Natural killer cell (primary cell): Measurements from ENCODE around the gene EVI5L. TPM values are rescaled to one million over a fixed set of nuclear protein-coding genes. Genes with fewer than 3 reads are reported as not detected.
A peak's percentile ranks its signal among the peaks of the same experiment; 100 is the strongest.

Experiments
- ATAC-seq, 3 donors: fragments of 150-1000 bp in 2 of 3; fragments of 200-7000 bp in 1 of 3; cut with Tn5 transposase; 1 replicate in 1 of 3; 2 replicates in 2 of 3; pipeline ENCODE4 v1.10.0; 2021; ENCODE audit warnings: mild to moderate bottlenecking in 2 of 3, moderate library complexity in 2 of 3
- DNase-seq, 2 donors: peaks; one replicate each; pipeline versions ENCODE4 v3.0.0 to v3.0.0-alpha.2; 2013 to 2021; ENCODE audit warnings: mixed read lengths in 1 of 2
- H3K27ac ChIP-seq: one replicate; pipeline ENCODE4 v1.5.1; 2013; ENCODE audit warnings: mild to moderate bottlenecking, low read length
- H3K27me3 ChIP-seq: one replicate; pipeline ENCODE4 v1.6.1; 2013; ENCODE audit warnings: low read length; ENCODE audit not compliant: control insufficient read depth, insufficient read depth
- H3K36me3 ChIP-seq: one replicate; pipeline ENCODE4 v1.6.1; 2013; ENCODE audit warnings: low read length; ENCODE audit not compliant: control insufficient read depth, insufficient read depth
- H3K4me1 ChIP-seq: one replicate; pipeline ENCODE4 v1.6.1; 2013; ENCODE audit warnings: low read length; ENCODE audit not compliant: control insufficient read depth, insufficient read depth
- H3K4me3 ChIP-seq: one replicate; pipeline ENCODE4 v1.5.1; 2013; ENCODE audit warnings: low read length
- H3K9me3 ChIP-seq: one replicate; pipeline ENCODE4 v1.6.1; 2013; ENCODE audit warnings: low read length; ENCODE audit not compliant: control insufficient read depth, insufficient read depth
- H3K27ac Mint-ChIP-seq, 2 donors: one replicate each; pipeline ENCODE4 v1.8.0; 2022; ENCODE audit warnings: mild to moderate bottlenecking in 2 of 2, mixed read lengths in 2 of 2, moderate library complexity in 1 of 2
- H3K27me3 Mint-ChIP-seq, 2 donors: one replicate each; pipeline ENCODE4 v1.8.0; 2022; ENCODE audit warnings: low read depth in 2 of 2, mixed read lengths in 2 of 2
- H3K36me3 Mint-ChIP-seq: one replicate; pipeline ENCODE4 v1.8.0; 2022; ENCODE audit warnings: mixed read lengths
- H3K4me1 Mint-ChIP-seq, 2 donors: one replicate each; pipeline ENCODE4 v1.8.0; 2022; ENCODE audit warnings: mixed read lengths in 2 of 2
- H3K4me3 Mint-ChIP-seq: one replicate; pipeline ENCODE4 v1.8.0; 2022; ENCODE audit warnings: mild to moderate bottlenecking, moderate library complexity, mixed read lengths
- H3K9me3 Mint-ChIP-seq, 2 donors: one replicate each; pipeline ENCODE4 v1.8.0; 2022; ENCODE audit warnings: mixed read lengths in 2 of 2
- WGBS: methylation state at CpG from one replicate; pipeline ENCODE4 v1.1.7; 2013; ENCODE audit warnings: missing lambda C conversion rate; ENCODE audit not compliant: insufficient coverage; 5-methylcytosine and 5-hydroxymethylcytosine counted together
- intact Hi-C: fragments of 100-400 bp; cut with micrococcal nuclease; formaldehyde crosslinking; loops from one replicate; pipeline ENCODE4 v1.14.2; 2022
- total RNA-seq, 4 donors: library from RNA; stranded (reverse); fragments of 120-200 nt in 1 of 4; gene quantifications; one replicate each; pipeline versions ENCODE4 v1.2.3 to v1.2.4, GENCODE V29; 2013 to 2022
- TF ChIP-seq, protein P1 (sequence below): fragments of 200-600 bp; IDR thresholded peaks from one replicate; pipeline ENCODE4 v1.8.0; 2022; ENCODE audit warnings: antibody characterized with exemption

The EVI5L gene
- total RNA-seq, 3 donors from 2014 or later (not counting 1 experiment from before 2014, with no cell fraction given) = 9.6 to 13.5 (median 11.3) TPM

DNA sequence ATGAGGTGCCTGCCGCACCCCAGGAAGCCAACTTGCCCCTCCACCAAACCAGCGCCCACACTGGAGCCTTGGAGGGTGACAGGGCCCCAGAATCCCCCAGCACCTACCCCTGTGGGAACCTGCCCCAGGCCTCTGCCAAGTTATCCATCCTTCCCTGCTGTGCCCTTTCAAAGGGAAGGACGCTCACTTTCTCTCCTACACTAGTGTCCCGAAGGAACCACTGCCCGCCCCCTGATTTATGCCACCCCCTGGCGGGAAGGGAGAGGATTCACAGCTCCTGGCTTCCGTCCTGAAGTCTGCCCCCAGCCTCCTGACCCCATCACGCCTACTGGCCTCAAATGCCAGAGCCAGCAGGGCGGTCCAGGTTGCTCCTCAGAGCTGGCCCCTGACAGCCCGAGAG is 1.4 kb downstream of the EVI5L start:
- Histone ChIP-seq H3K9me3 (no peaks in the 10 kb centered on the region), H3K27me3 (no peaks in the 10 kb centered on the region), H3K4me1 (peaks cover 23% of the 10 kb centered on the region), H3K36me3 (no peaks in the 10 kb centered on the region), H3K4me3 (no peak overlapping the region), H3K27ac (no peak overlapping the region)
- no peaks in the 10 kb centered on the region for H3K9me3 Mint-ChIP-seq
- H3K4me3 Mint-ChIP-seq = peak overlapping the region; percentile 84
- no peaks in the 10 kb centered on the region for H3K36me3 Mint-ChIP-seq
- TF ChIP-seq, protein P1, sequence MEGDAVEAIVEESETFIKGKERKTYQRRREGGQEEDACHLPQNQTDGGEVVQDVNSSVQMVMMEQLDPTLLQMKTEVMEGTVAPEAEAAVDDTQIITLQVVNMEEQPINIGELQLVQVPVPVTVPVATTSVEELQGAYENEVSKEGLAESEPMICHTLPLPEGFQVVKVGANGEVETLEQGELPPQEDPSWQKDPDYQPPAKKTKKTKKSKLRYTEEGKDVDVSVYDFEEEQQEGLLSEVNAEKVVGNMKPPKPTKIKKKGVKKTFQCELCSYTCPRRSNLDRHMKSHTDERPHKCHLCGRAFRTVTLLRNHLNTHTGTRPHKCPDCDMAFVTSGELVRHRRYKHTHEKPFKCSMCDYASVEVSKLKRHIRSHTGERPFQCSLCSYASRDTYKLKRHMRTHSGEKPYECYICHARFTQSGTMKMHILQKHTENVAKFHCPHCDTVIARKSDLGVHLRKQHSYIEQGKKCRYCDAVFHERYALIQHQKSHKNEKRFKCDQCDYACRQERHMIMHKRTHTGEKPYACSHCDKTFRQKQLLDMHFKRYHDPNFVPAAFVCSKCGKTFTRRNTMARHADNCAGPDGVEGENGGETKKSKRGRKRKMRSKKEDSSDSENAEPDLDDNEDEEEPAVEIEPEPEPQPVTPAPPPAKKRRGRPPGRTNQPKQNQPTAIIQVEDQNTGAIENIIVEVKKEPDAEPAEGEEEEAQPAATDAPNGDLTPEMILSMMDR = no peak
- H3K27ac Mint-ChIP-seq = peak overlapping the region in 1 of 2 donors; percentile 72
- DNase-seq = no peak
- no peaks in the 10 kb centered on the region for H3K27me3 Mint-ChIP-seq
- peaks cover 15 to 36% of the 10 kb centered on the region in 2 donors for H3K4me1 Mint-ChIP-seq
- ATAC-seq = no peak
- intact Hi-C loops = no loop called here
- whole genome bisulfite sequencing = 93% methylated on average over 10 of the region's 10 CpGs

DNA sequence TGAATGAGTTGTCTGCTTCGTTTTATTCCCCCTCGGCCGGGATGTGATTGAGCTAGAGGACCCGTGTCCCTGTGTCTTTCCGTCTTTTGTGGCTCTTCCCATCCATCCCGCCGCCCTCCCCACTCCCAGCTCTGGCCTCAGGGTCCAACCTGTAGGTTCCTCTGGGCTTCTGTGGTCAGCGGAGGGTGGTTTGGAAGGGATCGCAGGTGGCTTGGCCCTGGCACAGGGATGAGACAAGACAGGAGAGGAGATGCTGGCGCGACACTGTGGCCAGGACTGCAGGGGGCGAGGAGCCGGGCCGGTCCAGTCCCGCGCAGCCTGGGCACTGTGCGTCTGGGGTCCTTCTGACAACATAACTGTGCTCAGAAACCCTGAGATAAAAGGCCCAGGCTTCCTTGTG is 2.0 kb downstream of the EVI5L start:
- Histone ChIP-seq H3K27ac (no peak overlapping the region), H3K36me3 (no peaks in the 10 kb centered on the region), H3K4me3 (no peak overlapping the region), H3K4me1 (peaks cover 23% of the 10 kb centered on the region), H3K27me3 (no peaks in the 10 kb centered on the region), H3K9me3 (no peaks in the 10 kb centered on the region)
- DNase-seq = no peak
- WGBS = 94% methylated on average over 17 of the region's 17 CpGs
- H3K9me3 Mint-ChIP-seq = no peaks in the 10 kb centered on the region
- peak overlapping the region; percentile 84 for H3K4me3 Mint-ChIP-seq
- H3K36me3 Mint-ChIP-seq = no peaks in the 10 kb centered on the region
- peaks cover 15 to 36% of the 10 kb centered on the region in 2 donors for H3K4me1 Mint-ChIP-seq
- H3K27me3 Mint-ChIP-seq = no peaks in the 10 kb centered on the region
- TF ChIP-seq, protein P1 = no peak
- no peak for ATAC-seq
- H3K27ac Mint-ChIP-seq = no peak overlapping the region
- intact Hi-C loops = no loop called here

DNA sequence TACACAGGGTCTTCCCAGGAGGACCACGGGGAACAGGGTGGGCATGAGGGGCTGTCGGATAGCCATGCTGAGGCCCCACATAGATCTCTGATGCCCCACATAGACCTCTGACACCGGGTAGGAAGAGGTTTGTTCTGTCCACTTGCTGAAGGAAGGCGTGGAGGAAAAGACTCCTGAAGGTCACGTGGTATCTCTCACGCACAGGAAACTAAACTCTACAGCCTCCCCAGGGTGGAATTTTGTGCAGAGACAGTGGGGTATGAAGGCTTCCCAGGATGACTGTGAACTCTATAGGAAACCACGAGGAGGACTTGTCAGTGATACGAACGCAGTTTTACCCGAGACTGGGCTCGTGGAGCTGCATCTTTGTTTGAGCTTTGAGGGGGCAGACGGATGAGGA is 2.8 kb downstream of the EVI5L start:
- H3K36me3 ChIP-seq = no peaks in the 10 kb centered on the region
- Mint-ChIP-seq H3K27ac (no peak overlapping the region), H3K27me3 (no peaks in the 10 kb centered on the region), H3K9me3 (no peaks in the 10 kb centered on the region), H3K36me3 (no peaks in the 10 kb centered on the region), H3K4me3 (peak overlapping the region; percentile 18), H3K4me1 (peaks cover 15 to 36% of the 10 kb centered on the region in 2 donors)
- H3K27ac ChIP-seq = no peak overlapping the region
- intact Hi-C loops = no loop called here
- TF ChIP-seq, protein P1 = no peak
- no peaks in the 10 kb centered on the region for H3K27me3 ChIP-seq
- no peaks in the 10 kb centered on the region for H3K9me3 ChIP-seq
- H3K4me1 ChIP-seq = peaks cover 23% of the 10 kb centered on the region
- DNase-seq (no peak), ATAC-seq (no peak)
- no peak overlapping the region for H3K4me3 ChIP-seq
- WGBS = 84% methylated on average over 12 of the region's 12 CpGs
